OCI-LY7 (cell line): Measurements from ENCODE around the gene DNAJC5G.

Experiments used
- CTCF ChIP-seq: fragments of 200-600 bp; sonication (generic); conservative IDR thresholded peaks from 2 replicates; pipeline ENCODE4 v1.5.1; 2014; ENCODE audit warnings: mild to moderate bottlenecking, antibody characterized with exemption, low read length, moderate library complexity, mixed read lengths
- EZH2phosphoT487 ChIP-seq: fragments of 200-600 bp; sonication (generic); IDR thresholded peaks from 2 replicates; pipeline ENCODE4 v1.6.1; 2018; ENCODE audit warnings: low read depth, borderline replicate concordance, mild to moderate bottlenecking, mixed run types, antibody characterized with exemption, low read length, moderate library complexity, mixed read lengths

GRCh38 chr2:27285481-27285880, 10.2 kb downstream of the DNAJC5G start:
- TF ChIP-seq EZH2phosphoT487 (no peak), CTCF (no peak)
